ENCODE measurements around the gene HOXB7.

Gene HOXB7

GRCh38 chr17:48636177-48637018 lies 25.6 kb upstream of the HOXB7 start:
- DNase-seq (ENCODE audit: low spot score): peak; percentile 84

GRCh38 chr17:48634493-48635208 lies 23.8 kb upstream of the HOXB7 start:
- no peak for DNase-seq (ENCODE audit: low spot score)

- no peak for DNase-seq (ENCODE audit: low spot score)
Observed at GRCh38 chr17:48633266-48633677, 22.5 kb upstream of the HOXB7 start.

GRCh38 chr17:48632579-48633265 lies 21.9 kb upstream of the HOXB7 start:
- DNase-seq (ENCODE audit: low spot score): no peak

- no peak for DNase-seq (ENCODE audit: low spot score)
Observed at GRCh38 chr17:48631693-48632578, 21.1 kb upstream of the HOXB7 start.

GRCh38 chr17:48630925-48631692 lies 20.3 kb upstream of the HOXB7 start:
- no peak for DNase-seq (ENCODE audit: low spot score)

GRCh38 chr17:48630009-48630924 lies 19.4 kb upstream of the HOXB7 start:
- no peak for DNase-seq (ENCODE audit: low spot score)

- DNase-seq (ENCODE audit: low spot score): no peak
Observed at GRCh38 chr17:48629411-48629759, 18.6 kb upstream of the HOXB7 start.

GRCh38 chr17:48628649-48629410 lies 18.0 kb upstream of the HOXB7 start:
- DNase-seq (ENCODE audit: low spot score): no peak

GRCh38 chr17:48627623-48628521 lies 17.1 kb upstream of the HOXB7 start:
- DNase-seq (ENCODE audit: low spot score): no peak

GRCh38 chr17:48627118-48627597 lies 16.3 kb upstream of the HOXB7 start:
- no peak for DNase-seq (ENCODE audit: low spot score)

- no peak for DNase-seq (ENCODE audit: low spot score)
Observed at GRCh38 chr17:48626245-48627117, 15.7 kb upstream of the HOXB7 start, which contains the start of gene HOXB9. TSS of gene HOXB9 (minus strand) at chr17:48626358. CDS start at chr17:48626269, 89 bp downstream.

GRCh38 chr17:48625495-48626244 lies 14.9 kb upstream of the HOXB7 start:
- peak; percentile 62 for DNase-seq (ENCODE audit: low spot score)

GRCh38 chr17:48624544-48625494 lies 14.0 kb upstream of the HOXB7 start:
- peak; percentile 68 for DNase-seq (ENCODE audit: low spot score)

- DNase-seq (ENCODE audit: low spot score): no peak
Observed at GRCh38 chr17:48624118-48624517, 13.3 kb upstream of the HOXB7 start.
